Measurements from ENCODE around the gene CTXND1. TPM values are rescaled to one million over a fixed set of nuclear protein-coding genes. Genes with fewer than 3 reads are reported as not detected.

CTXND1 gene
- total RNA-seq, 1 donor from 2014 or later = 0.49 TPM

DNA sequence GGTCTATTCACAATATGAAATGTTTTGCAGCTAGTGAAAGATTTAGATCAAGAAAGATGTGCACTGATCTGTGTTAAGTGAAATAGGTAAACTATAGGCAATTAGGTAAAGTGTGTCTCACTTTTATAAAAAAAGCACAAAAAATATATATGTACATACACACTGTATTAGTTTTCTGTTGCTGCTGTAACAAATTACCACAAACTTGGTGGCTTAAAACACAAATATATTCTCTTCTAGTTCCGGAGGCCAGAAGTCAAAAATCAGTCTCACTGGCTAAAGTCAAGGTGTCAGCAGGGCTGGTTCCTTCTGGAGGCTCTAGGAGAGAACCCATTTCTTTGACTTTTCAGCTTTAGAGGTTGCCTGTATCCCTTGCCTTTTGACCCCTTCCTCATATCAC, 88.1 kb downstream of the CTXND1 start:
- Histone ChIP-seq H3K36me3 (peaks cover 0 to 8% of the 10 kb centered on the region in 2 donors), H3K4me3 (no peak overlapping the region), H3K9me3 (no peaks in the 10 kb centered on the region), H3K27ac (no peak overlapping the region), H3K27me3 (no peaks in the 10 kb centered on the region), H3K4me1 (peaks cover 7% of the 10 kb centered on the region)
- TF ChIP-seq POLR2AphosphoS5 (IDR thresholded peaks at IDR 0.05; ENCODE audit: insufficient read depth in 1 of 2, low read depth in 1 of 2) = no peak
- TF ChIP-seq CTCF (IDR thresholded peaks at IDR 0.05) = no peak
- no peak for TF ChIP-seq POLR2A (IDR thresholded peaks at IDR 0.05)
- intact Hi-C loops (cut with DNase I) = no loop called here
- no peak for DNase-seq (ENCODE audit: extremely low spot score in 2 of 2)

GRCh38 chr15:80163217-80163616, 88.8 kb downstream of the CTXND1 start:
- intact Hi-C loops (cut with DNase I) = no loop called here
- H3K9me3 ChIP-seq = no peaks in the 10 kb centered on the region
- no peak for DNase-seq (ENCODE audit: extremely low spot score in 2 of 2)
- TF ChIP-seq POLR2AphosphoS5 (IDR thresholded peaks at IDR 0.05; ENCODE audit: insufficient read depth in 1 of 2, low read depth in 1 of 2) (no peak), POLR2A (IDR thresholded peaks at IDR 0.05) (no peak), CTCF (IDR thresholded peaks at IDR 0.05) (no peak)
- H3K27ac ChIP-seq = no peak overlapping the region
- peaks cover 0 to 14% of the 10 kb centered on the region in 2 donors for H3K36me3 ChIP-seq
- H3K4me1 ChIP-seq = peaks cover 7% of the 10 kb centered on the region
- no peaks in the 10 kb centered on the region for H3K27me3 ChIP-seq
- H3K4me3 ChIP-seq = no peak overlapping the region

- Histone ChIP-seq H3K4me1 (peaks cover 7% of the 10 kb centered on the region), H3K27ac (peak overlapping the region; percentile 13), H3K36me3 (peaks cover 0 to 16% of the 10 kb centered on the region in 2 donors), H3K27me3 (no peaks in the 10 kb centered on the region), H3K4me3 (no peak overlapping the region), H3K9me3 (no peaks in the 10 kb centered on the region)
- no peak for DNase-seq (ENCODE audit: extremely low spot score in 2 of 2)
- intact Hi-C loops (cut with DNase I) = no loop called here
- TF ChIP-seq POLR2AphosphoS5 (IDR thresholded peaks at IDR 0.05; ENCODE audit: insufficient read depth in 1 of 2, low read depth in 1 of 2) (no peak), POLR2A (IDR thresholded peaks at IDR 0.05) (no peak), CTCF (IDR thresholded peaks at IDR 0.05) (no peak)
Measured at GRCh38 chr15:80162059-80162554, 89.9 kb downstream of the CTXND1 start.

GRCh38 chr15:80161468-80162016, 90.5 kb downstream of the CTXND1 start:
- intact Hi-C loops (cut with DNase I) = no loop called here
- Histone ChIP-seq H3K27me3 (no peaks in the 10 kb centered on the region), H3K4me1 (peaks cover 7% of the 10 kb centered on the region), H3K9me3 (no peaks in the 10 kb centered on the region), H3K36me3 (peaks cover 0 to 16% of the 10 kb centered on the region in 2 donors), H3K4me3 (no peak overlapping the region), H3K27ac (peak overlapping the region; percentile 13)
- no peak for DNase-seq (ENCODE audit: extremely low spot score in 2 of 2)
- TF ChIP-seq CTCF (IDR thresholded peaks at IDR 0.05) (no peak), POLR2A (IDR thresholded peaks at IDR 0.05) (no peak), POLR2AphosphoS5 (IDR thresholded peaks at IDR 0.05; ENCODE audit: insufficient read depth in 1 of 2, low read depth in 1 of 2) (no peak)

- no peak for TF ChIP-seq CTCF (IDR thresholded peaks at IDR 0.05)
- peak in 1 of 2 donors; percentile 29 for TF ChIP-seq POLR2AphosphoS5 (IDR thresholded peaks at IDR 0.05; ENCODE audit: insufficient read depth in 1 of 2, low read depth in 1 of 2)
- no peak for TF ChIP-seq POLR2A (IDR thresholded peaks at IDR 0.05)
- H3K9me3 ChIP-seq = no peaks in the 10 kb centered on the region
- H3K36me3 ChIP-seq = peaks cover 0 to 16% of the 10 kb centered on the region in 2 donors
- intact Hi-C loops (cut with DNase I) = no loop called here
- peak overlapping the region; percentile 11 for H3K27ac ChIP-seq
- H3K27me3 ChIP-seq = no peaks in the 10 kb centered on the region
- DNase-seq (ENCODE audit: extremely low spot score in 2 of 2) = no peak
- no peak overlapping the region for H3K4me3 ChIP-seq
- H3K4me1 ChIP-seq = peaks cover 7% of the 10 kb centered on the region
Measured at GRCh38 chr15:80160570-80161156, 91.3 kb downstream of the CTXND1 start.
